Endothelial cell of umbilical vein (primary cell): ENCODE measurements around the gene GOLPH3L. TPM values are rescaled to one million over a fixed set of nuclear protein-coding genes. Genes with fewer than 3 reads are reported as not detected.

Experiments
- BruUV-seq: library from RNA; stranded (reverse); fragments of 400-500 nt; replicated peaks from 2 replicates; lab custom pipeline; 2021; lab: Mats Ljungman, UMichigan
- CTCF ChIA-PET: fragments of 300-600, 350-600 bp; sonication (Branson Sonifier 250); formaldehyde crosslinking; loops from one replicate; lab custom pipeline; 2021; ENCODE audit warnings: antibody characterized with exemption, inconsistent platforms; lab: Charles Lee
- POLR2A ChIA-PET: fragments of 300-600, 350-600 bp; sonication (Branson Sonifier 250); formaldehyde crosslinking; loops from one replicate; lab custom pipeline; 2021; ENCODE audit warnings: antibody characterized with exemption, inconsistent platforms; lab: Charles Lee
- DNase-seq: peaks from one replicate; pipeline ENCODE4 v3.0.0-alpha.2; 2011; ENCODE audit warnings: low read depth, low spot score
- FAIRE-seq: peaks from 2 replicates; lab custom pipeline; 2011; peaks lifted over from hg19 to GRCh38; lab: Jason Lieb, UNC
- H2AFZ ChIP-seq: 2 replicates; pipeline ENCODE4 v1.6.0; 2012; ENCODE audit warnings: low read depth, low read length, control low read depth, inconsistent platforms
- H3K27ac ChIP-seq: 2 replicates; pipeline ENCODE4 v1.5.1; 2011; ENCODE audit warnings: low read depth, mild to moderate bottlenecking, control low read depth, low read length, moderate library complexity; ENCODE audit not compliant: insufficient read depth
- H3K27me3 ChIP-seq, 2 experiments: 2 replicates each; pipeline versions ENCODE4 v1.6.0 to v1.6.1; 2011; ENCODE audit warnings: low read length in 2 of 2, mixed read lengths in 1 of 2; ENCODE audit not compliant: control insufficient read depth in 2 of 2, insufficient read depth in 2 of 2
- H3K36me3 ChIP-seq, 2 experiments: 2 replicates in 1 of 2; 3 replicates in 1 of 2; pipeline ENCODE4 v1.5.1; 2011; ENCODE audit warnings: low read length in 2 of 2, mild to moderate bottlenecking in 1 of 2, moderate library complexity in 1 of 2; ENCODE audit not compliant: control insufficient read depth in 2 of 2, insufficient read depth in 2 of 2; ENCODE audit errors: extremely low read depth in 1 of 2
- H3K4me1 ChIP-seq: 3 replicates; pipeline ENCODE4 v1.5.1; 2011; ENCODE audit warnings: mild to moderate bottlenecking, low read length; ENCODE audit not compliant: control insufficient read depth, insufficient read depth; ENCODE audit errors: extremely low read depth
- H3K4me2 ChIP-seq: 2 replicates; pipeline ENCODE4 v1.6.1; 2011; ENCODE audit warnings: low read length, control low read depth, mixed read lengths; ENCODE audit not compliant: insufficient read depth
- H3K4me3 ChIP-seq, 3 experiments: fragments of 200-600 bp in 1 of 3; sonication (generic), shearing (Covaris generic) in 1 of 3; replicated peaks in 1 of 3; 2 replicates each; pipeline ENCODE4 v1.5.1; 2011 to 2016; ENCODE audit warnings: control low read depth in 3 of 3, low read length in 3 of 3, mild to moderate bottlenecking in 2 of 3, inconsistent platforms in 1 of 3, low read depth in 1 of 3, moderate library complexity in 1 of 3; ENCODE audit not compliant: insufficient read depth in 1 of 3
- H3K79me2 ChIP-seq: 2 replicates; pipeline ENCODE4 v1.6.0; 2012; ENCODE audit warnings: low read length, inconsistent platforms; ENCODE audit not compliant: control insufficient read depth, insufficient read depth
- H3K9ac ChIP-seq: replicated peaks from 2 replicates; pipeline ENCODE3; 2011; ENCODE audit warnings: low read length, control low read depth; ENCODE audit not compliant: insufficient read depth; ENCODE audit errors: extremely low read depth
- H3K9me1 ChIP-seq: replicated peaks from 3 replicates; pipeline ENCODE4 v1.6.0; 2011; ENCODE audit warnings: mild to moderate bottlenecking, low read length; ENCODE audit not compliant: control insufficient read depth, insufficient read depth; ENCODE audit errors: extremely low read depth
- H3K9me3 ChIP-seq: replicated peaks from 2 replicates; pipeline ENCODE4 v1.5.1; 2012; ENCODE audit warnings: low read length, inconsistent platforms; ENCODE audit not compliant: control insufficient read depth, insufficient read depth
- H4K20me1 ChIP-seq: replicated peaks from 2 replicates; pipeline ENCODE3; 2011; ENCODE audit warnings: mild to moderate bottlenecking, low read length; ENCODE audit not compliant: control insufficient read depth, insufficient read depth; ENCODE audit errors: extremely low read depth
- FOS ChIP-seq: IDR thresholded peaks from 2 replicates; pipeline ENCODE4 v1.6.1; 2011; ENCODE audit warnings: mild to moderate bottlenecking, low read length, moderate library complexity, borderline replicate concordance; ENCODE audit not compliant: insufficient read depth
- GATA2 ChIP-seq: IDR thresholded peaks from 2 replicates; pipeline ENCODE4 v1.7.0; 2011; ENCODE audit warnings: low read depth, mild to moderate bottlenecking, moderate library complexity, mixed read lengths, low read length; ENCODE audit not compliant: insufficient read length, insufficient read depth
- JUN ChIP-seq: IDR thresholded peaks from 2 replicates; pipeline ENCODE4 v1.6.1; 2011; ENCODE audit warnings: borderline replicate concordance, low read depth; ENCODE audit not compliant: insufficient read length, insufficient read depth
- POLR2A ChIP-seq: IDR thresholded peaks from 2 replicates; pipeline ENCODE4 v1.6.1; 2012; ENCODE audit warnings: low read depth, mild to moderate bottlenecking, control low read depth, low read length
- dilution Hi-C: fragments of 300-500 bp; cut with MboI; formaldehyde crosslinking; loops from one replicate; pipeline ENCODE4 v1.15.0; 2019; ENCODE audit warnings: low sequenced_read_pairs; ENCODE audit not compliant: extremely low pct_ligation_motif_present
- intact Hi-C: fragments of 100-400 bp; cut with micrococcal nuclease; formaldehyde crosslinking; loops from one replicate; pipeline ENCODE4 v1.10.0; 2022
- polyA plus RNA-seq, 4 experiments: library from polyadenylated mRNA; depleted of rRNA in 3 of 4; stranded (reverse) in 3 of 4; unstranded in 1 of 4; fragments of >200 nt; gene quantifications; 2 replicates each; pipeline versions ENCODE4 v1.2.1 to v1.2.3, GENCODE V29; 2011 to 2012; ENCODE audit warnings: missing spikeins in 1 of 4
- total RNA-seq: library from RNA; stranded (reverse); gene quantifications from 2 replicates; pipeline ENCODE4 v1.2.3, GENCODE V29; 2021
- TF ChIP-seq, protein P1 (sequence below): IDR thresholded peaks from 2 replicates; pipeline ENCODE4 v1.6.1; 2011; ENCODE audit not compliant: insufficient read depth, insufficient read length
- TF ChIP-seq, protein P2 (sequence below), 2 donors: IDR thresholded peaks; 1 replicate in 1 of 2; 2 replicates in 1 of 2; pipeline ENCODE4 v1.5.1; 2011; ENCODE audit warnings: low read length in 2 of 2, mild to moderate bottlenecking in 2 of 2, moderate library complexity in 2 of 2, control low read depth in 1 of 2, inconsistent platforms in 1 of 2, low read depth in 1 of 2; ENCODE audit not compliant: insufficient read depth in 1 of 2; ENCODE audit errors: extremely low read depth in 1 of 2

Gene GOLPH3L
- total and polyA plus RNA-seq, 2 donors (not counting 3 experiments of a cell fraction or from before 2014, with no cell fraction given): 15.7 to 34.9 TPM

DNA sequence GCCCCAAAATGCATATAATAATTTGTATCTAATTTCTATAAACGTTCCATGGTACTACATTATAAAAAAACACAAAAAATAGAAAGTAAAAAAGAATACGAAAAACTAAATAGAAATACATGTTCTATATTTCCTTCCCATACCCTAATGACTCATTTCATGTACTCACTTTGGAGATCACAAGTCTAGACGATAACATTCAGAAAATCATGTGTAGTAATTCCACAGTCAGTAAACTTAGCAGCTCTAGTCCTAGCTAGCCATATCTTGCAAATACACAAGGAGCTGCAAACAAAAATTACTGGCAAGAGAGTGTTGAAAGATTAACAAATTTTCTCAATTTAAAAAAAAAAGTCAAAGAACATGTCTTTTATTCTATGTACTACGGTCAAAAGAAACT is 1.4 kb downstream of the GOLPH3L start:
- H3K9ac ChIP-seq: peak overlapping the region; percentile 5
- DNase-seq: peak; percentile 31
- H3K9me3 ChIP-seq: no peaks in the 10 kb centered on the region
- BruUV-seq: no TSS peak
- intact Hi-C loops: no loop called here
- peak overlapping the region; percentile 8 for H3K27ac ChIP-seq
- H3K79me2 ChIP-seq: peaks cover 11% of the 10 kb centered on the region
- FAIRE-seq: no peak
- ChIA-PET POLR2A (interaction anchor here (0.9 kb wide), 1 partner anchor 66 kb away, joined by 3 read pairs; the partner anchor contains the start of gene ENSA), CTCF (interaction anchor here (2.0 to 2.6 kb wide), 2 partner anchors 117 to 135 kb away, joined by 6 to 14 read pairs; no protein-coding TSS in a partner anchor)
- H3K4me2 ChIP-seq: peak overlapping the region; percentile 96
- no peaks in the 10 kb centered on the region for H3K9me1 ChIP-seq
- H4K20me1 ChIP-seq: no peaks in the 10 kb centered on the region
- H3K4me3 ChIP-seq: peak overlapping the region in 1 of 3 experiments; percentile 96
- H2AFZ ChIP-seq: no peak overlapping the region
- dilution Hi-C loops: no loop called here
- H3K4me1 ChIP-seq: peaks cover 33% of the 10 kb centered on the region
- H3K36me3 ChIP-seq: peaks cover 0 to 7% of the 10 kb centered on the region in 2 experiments
- H3K27me3 ChIP-seq: no peaks in the 10 kb centered on the region
- no peak for TF ChIP-seq JUN
- TF ChIP-seq POLR2A: no peak
- TF ChIP-seq GATA2: no peak
- TF ChIP-seq FOS: peak; percentile 14
- TF ChIP-seq, protein P1, sequence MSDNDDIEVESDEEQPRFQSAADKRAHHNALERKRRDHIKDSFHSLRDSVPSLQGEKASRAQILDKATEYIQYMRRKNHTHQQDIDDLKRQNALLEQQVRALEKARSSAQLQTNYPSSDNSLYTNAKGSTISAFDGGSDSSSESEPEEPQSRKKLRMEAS: no peak
- TF ChIP-seq, protein P2, sequence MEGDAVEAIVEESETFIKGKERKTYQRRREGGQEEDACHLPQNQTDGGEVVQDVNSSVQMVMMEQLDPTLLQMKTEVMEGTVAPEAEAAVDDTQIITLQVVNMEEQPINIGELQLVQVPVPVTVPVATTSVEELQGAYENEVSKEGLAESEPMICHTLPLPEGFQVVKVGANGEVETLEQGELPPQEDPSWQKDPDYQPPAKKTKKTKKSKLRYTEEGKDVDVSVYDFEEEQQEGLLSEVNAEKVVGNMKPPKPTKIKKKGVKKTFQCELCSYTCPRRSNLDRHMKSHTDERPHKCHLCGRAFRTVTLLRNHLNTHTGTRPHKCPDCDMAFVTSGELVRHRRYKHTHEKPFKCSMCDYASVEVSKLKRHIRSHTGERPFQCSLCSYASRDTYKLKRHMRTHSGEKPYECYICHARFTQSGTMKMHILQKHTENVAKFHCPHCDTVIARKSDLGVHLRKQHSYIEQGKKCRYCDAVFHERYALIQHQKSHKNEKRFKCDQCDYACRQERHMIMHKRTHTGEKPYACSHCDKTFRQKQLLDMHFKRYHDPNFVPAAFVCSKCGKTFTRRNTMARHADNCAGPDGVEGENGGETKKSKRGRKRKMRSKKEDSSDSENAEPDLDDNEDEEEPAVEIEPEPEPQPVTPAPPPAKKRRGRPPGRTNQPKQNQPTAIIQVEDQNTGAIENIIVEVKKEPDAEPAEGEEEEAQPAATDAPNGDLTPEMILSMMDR (IDR thresholded peaks at IDR 0.05; ENCODE audit: extremely low read depth in 1 of 2, insufficient read depth in 1 of 2, low read depth in 1 of 2, low read length in 2 of 2): no peak
